Measurements from ENCODE around the gene CHCHD6.

- TF ChIP-seq POLR2AphosphoS5 (IDR thresholded peaks at IDR 0.05; ENCODE audit: low read depth, low read length): no peak
- TF ChIP-seq REST (IDR thresholded peaks at IDR 0.05; ENCODE audit: insufficient read depth in 1 of 2, low read depth in 2 of 2, low read length in 2 of 2): no peak
- TF ChIP-seq TAF1 (IDR thresholded peaks at IDR 0.05; ENCODE audit: borderline replicate concordance, insufficient read depth, low read length): no peak
Measured at GRCh38 chr3:126917232-126917804, 213.3 kb downstream of the CHCHD6 start.
